IMR-90 (cell line): ENCODE data around the gene DUSP22.

Experiments used
- CHD1 ChIP-seq: IDR thresholded peaks from 2 replicates; pipeline ENCODE4 v1.6.1; 2012; ENCODE audit warnings: low read depth, low read length, improper control_type of control experiment
- MAZ ChIP-seq: IDR thresholded peaks from 2 replicates; pipeline ENCODE4 v1.6.1; 2012; ENCODE audit warnings: low read depth, mild to moderate bottlenecking, low read length, improper control_type of control experiment, moderate library complexity, borderline replicate concordance
- POLR2A ChIP-seq: IDR thresholded peaks from 2 replicates; pipeline ENCODE4 v1.6.1; 2012; ENCODE audit warnings: mild to moderate bottlenecking, low read depth, low read length
- SMC3 ChIP-seq: fragments of 150-350 bp; IDR thresholded peaks from 2 replicates; pipeline ENCODE4 v1.6.1; 2016; ENCODE audit warnings: low read depth, mild to moderate bottlenecking, antibody characterized with exemption, low read length, moderate library complexity
- TF ChIP-seq, protein P1 (sequence below): conservative IDR thresholded peaks from 2 replicates; pipeline ENCODE4 v1.5.1; 2012; ENCODE audit warnings: mild to moderate bottlenecking, low read depth, low read length, improper control_type of control experiment
- TF ChIP-seq, protein P2 (sequence below): fragments of 150-350 bp; IDR thresholded peaks from 2 replicates; pipeline ENCODE4 v1.6.1; 2016; ENCODE audit warnings: low read depth, mild to moderate bottlenecking, low read length, moderate library complexity, borderline replicate concordance

DNA sequence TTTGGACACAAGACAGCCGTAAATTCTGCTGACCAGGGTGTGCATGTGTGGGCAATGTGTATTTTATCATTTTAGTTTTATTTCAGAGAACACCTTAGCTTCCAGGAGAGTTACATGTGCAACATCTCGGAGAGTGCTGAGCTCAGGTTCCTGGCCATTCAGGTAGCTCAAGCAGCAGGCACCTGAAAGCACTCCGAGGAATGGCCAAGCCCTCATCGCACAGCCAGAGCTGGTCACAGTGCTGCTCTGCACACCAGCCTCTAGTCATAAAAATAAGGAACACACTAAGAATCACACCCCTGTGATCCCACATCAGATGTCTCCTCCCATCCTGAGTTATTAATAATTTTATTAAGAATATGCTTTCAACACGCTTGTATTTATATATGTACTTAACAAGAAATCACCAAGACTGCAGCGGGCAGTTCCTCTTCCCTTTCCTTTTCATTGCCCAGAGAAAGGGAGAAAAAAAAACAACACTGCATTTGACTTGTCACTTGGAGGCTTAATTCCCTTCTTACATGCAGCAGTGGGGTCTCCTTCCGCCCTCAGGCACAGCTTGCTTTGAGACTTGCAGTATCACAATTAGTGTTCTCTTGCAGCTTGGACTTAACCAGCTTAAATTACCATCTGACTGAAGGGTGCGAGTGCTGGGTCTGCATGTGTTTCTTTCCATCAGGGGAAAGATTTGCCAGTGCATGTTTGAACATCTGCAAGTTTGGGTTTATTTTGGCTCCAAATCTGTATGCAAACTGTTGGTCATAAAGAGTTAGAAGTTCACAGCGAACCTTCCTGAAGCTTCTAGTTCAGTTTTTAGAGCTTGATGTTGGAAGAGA, 63.3 kb downstream of the DUSP22 start:
- TF ChIP-seq POLR2A (no peak), CHD1 (no peak), SMC3 (no peak), MAZ (no peak)
- TF ChIP-seq, protein P1, sequence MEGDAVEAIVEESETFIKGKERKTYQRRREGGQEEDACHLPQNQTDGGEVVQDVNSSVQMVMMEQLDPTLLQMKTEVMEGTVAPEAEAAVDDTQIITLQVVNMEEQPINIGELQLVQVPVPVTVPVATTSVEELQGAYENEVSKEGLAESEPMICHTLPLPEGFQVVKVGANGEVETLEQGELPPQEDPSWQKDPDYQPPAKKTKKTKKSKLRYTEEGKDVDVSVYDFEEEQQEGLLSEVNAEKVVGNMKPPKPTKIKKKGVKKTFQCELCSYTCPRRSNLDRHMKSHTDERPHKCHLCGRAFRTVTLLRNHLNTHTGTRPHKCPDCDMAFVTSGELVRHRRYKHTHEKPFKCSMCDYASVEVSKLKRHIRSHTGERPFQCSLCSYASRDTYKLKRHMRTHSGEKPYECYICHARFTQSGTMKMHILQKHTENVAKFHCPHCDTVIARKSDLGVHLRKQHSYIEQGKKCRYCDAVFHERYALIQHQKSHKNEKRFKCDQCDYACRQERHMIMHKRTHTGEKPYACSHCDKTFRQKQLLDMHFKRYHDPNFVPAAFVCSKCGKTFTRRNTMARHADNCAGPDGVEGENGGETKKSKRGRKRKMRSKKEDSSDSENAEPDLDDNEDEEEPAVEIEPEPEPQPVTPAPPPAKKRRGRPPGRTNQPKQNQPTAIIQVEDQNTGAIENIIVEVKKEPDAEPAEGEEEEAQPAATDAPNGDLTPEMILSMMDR: no peak
- TF ChIP-seq, protein P2, sequence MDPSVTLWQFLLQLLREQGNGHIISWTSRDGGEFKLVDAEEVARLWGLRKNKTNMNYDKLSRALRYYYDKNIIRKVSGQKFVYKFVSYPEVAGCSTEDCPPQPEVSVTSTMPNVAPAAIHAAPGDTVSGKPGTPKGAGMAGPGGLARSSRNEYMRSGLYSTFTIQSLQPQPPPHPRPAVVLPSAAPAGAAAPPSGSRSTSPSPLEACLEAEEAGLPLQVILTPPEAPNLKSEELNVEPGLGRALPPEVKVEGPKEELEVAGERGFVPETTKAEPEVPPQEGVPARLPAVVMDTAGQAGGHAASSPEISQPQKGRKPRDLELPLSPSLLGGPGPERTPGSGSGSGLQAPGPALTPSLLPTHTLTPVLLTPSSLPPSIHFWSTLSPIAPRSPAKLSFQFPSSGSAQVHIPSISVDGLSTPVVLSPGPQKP: no peak
